NB4 (cell line): ENCODE data around the gene MICA.
"Not testable (repeated sequence)": the region's sequence is repeated elsewhere in the genome, so short reads cannot be mapped to it uniquely, and the experiment has no call there.

Experiments
- DNase-seq: peaks from one replicate; pipeline ENCODE4 v3.0.0; 2010; ENCODE audit warnings: low read depth
- H3K4me3 ChIP-seq: one replicate; pipeline ENCODE4 v1.5.1; 2011; ENCODE audit warnings: mild to moderate bottlenecking, low read depth, low read length, moderate library complexity
- MAX ChIP-seq: IDR thresholded peaks from 2 replicates; pipeline ENCODE4 v1.6.1; 2011; ENCODE audit warnings: low read depth, low read length
- MYC ChIP-seq: IDR thresholded peaks from 2 replicates; pipeline ENCODE4 v1.6.1; 2011; ENCODE audit warnings: low read depth, low read length
- POLR2A ChIP-seq: IDR thresholded peaks from 2 replicates; pipeline ENCODE4 v1.6.1; 2011; ENCODE audit warnings: mild to moderate bottlenecking; ENCODE audit not compliant: insufficient read length; ENCODE audit errors: extremely low read depth
- TF ChIP-seq, protein P1 (sequence below): IDR thresholded peaks from one replicate; pipeline ENCODE4 v1.5.1; 2012; ENCODE audit warnings: low read depth, low read length

Gene MICA

GRCh38 chr6:31395832-31396231, 7.6 kb upstream of the MICA start:
- no peak for TF ChIP-seq MAX
- TF ChIP-seq, protein P1, sequence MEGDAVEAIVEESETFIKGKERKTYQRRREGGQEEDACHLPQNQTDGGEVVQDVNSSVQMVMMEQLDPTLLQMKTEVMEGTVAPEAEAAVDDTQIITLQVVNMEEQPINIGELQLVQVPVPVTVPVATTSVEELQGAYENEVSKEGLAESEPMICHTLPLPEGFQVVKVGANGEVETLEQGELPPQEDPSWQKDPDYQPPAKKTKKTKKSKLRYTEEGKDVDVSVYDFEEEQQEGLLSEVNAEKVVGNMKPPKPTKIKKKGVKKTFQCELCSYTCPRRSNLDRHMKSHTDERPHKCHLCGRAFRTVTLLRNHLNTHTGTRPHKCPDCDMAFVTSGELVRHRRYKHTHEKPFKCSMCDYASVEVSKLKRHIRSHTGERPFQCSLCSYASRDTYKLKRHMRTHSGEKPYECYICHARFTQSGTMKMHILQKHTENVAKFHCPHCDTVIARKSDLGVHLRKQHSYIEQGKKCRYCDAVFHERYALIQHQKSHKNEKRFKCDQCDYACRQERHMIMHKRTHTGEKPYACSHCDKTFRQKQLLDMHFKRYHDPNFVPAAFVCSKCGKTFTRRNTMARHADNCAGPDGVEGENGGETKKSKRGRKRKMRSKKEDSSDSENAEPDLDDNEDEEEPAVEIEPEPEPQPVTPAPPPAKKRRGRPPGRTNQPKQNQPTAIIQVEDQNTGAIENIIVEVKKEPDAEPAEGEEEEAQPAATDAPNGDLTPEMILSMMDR = no peak
- TF ChIP-seq MYC = no peak
- TF ChIP-seq POLR2A = no peak
- no peak for DNase-seq

GRCh38 chr6:31396422-31397152, 6.8 kb upstream of the MICA start:
- no peak for TF ChIP-seq POLR2A
- TF ChIP-seq, protein P1 = peak; percentile 85
- no peak overlapping the region for H3K4me3 ChIP-seq
- peak; percentile 75 for DNase-seq

More at GRCh38 chr6:31395832-31396231, 7.6 kb upstream of the MICA start:
- no peak overlapping the region for H3K4me3 ChIP-seq

DNA sequence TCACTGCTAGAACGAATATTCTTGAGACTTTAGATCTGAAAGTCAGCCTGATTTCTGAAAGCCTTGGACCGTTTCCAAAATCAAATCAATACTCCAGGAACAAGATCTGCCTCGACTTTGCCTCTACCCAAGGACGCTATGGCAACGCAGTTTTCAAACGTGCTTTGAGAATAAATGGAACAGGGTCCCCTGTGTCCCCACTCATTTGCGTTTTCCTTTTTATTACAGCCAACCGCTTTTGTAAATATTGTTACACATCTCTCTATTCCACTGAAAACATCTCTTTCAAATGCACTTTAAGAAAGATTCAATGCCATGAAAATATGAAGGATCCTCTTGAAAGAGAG, 6.3 kb upstream of the MICA start:
- DNase-seq, H3K4me3 ChIP-seq: not testable (repeated sequence)

DNA sequence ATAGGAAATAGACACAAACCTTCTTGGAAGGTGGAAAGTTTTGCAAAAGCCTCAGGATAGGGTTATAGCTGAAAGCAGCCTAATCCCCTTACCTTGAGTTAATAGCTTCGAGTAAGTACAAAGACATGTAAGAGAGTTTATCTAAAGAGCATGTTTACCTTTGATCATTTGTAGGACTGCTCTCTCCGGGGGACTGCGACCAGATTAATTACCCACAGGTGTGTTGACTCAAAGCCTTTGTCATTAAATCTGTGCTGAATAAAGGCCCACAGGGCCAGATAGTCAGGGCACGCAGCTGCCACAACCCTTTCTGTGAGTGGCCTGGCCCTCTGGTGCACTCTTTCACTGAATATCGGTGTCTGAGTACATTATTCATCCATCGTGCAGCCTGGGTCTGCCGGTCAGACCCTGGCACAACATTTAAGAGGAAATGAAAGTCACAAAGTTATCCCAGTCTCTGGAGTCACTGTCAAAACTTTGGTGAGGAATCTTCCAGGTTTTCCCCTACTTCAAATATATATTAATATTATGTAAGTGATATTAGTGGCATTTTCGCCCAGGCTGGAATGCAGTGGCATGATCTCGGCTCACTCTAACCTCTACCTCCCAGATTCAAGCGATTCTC, 5.4 kb upstream of the MICA start:
- TF ChIP-seq MAX (no peak), MYC (no peak), POLR2A (no peak)
- TF ChIP-seq, protein P1 = no peak
- no peak overlapping the region for H3K4me3 ChIP-seq
- no peak for DNase-seq

GRCh38 chr6:31399589-31400466, 3.6 kb upstream of the MICA start:
- peak overlapping the region; percentile 72 for H3K4me3 ChIP-seq
- peak; percentile 18 for TF ChIP-seq POLR2A
- TF ChIP-seq, protein P1 = peak; percentile 95
- TF ChIP-seq MYC = 0 out of 2 replicates have a peak, but pooled peaks have one; percentile 32
- no peak for TF ChIP-seq MAX
- peak; percentile 88 for DNase-seq
